Brain microvascular endothelial cell (primary cell): ENCODE results near the gene ZC3H18.

Source experiments
- DNase-seq: peaks from one replicate; pipeline ENCODE4 v3.0.0-alpha.2; 2020
- H3K27ac ChIP-seq: fragments of 250-450 bp; sonication (Bioruptor Pico); 2 replicates; pipeline ENCODE4 v1.5.1; 2020; ENCODE audit warnings: mild to moderate bottlenecking, moderate library complexity
- H3K27me3 ChIP-seq: fragments of 250-450 bp; sonication (Bioruptor Pico); replicated peaks from 2 replicates; pipeline ENCODE4 v1.5.1; 2020; ENCODE audit warnings: mild to moderate bottlenecking
- H3K36me3 ChIP-seq: fragments of 250-450 bp; sonication (Bioruptor Pico); replicated peaks from 2 replicates; pipeline ENCODE4 v1.5.1; 2020; ENCODE audit warnings: mild to moderate bottlenecking
- H3K4me3 ChIP-seq: 2 replicates; pipeline ENCODE4 v1.5.1; 2011; ENCODE audit warnings: low read depth, mild to moderate bottlenecking, control low read depth, low read length, moderate library complexity
- in situ Hi-C: cut with HindIII; loops from 2 replicates; pipeline ENCODE4 v1.10.0; 2017; ENCODE audit warnings: low sequenced_read_pairs, low pct_ligation_motif_present
- TF ChIP-seq, protein P1 (sequence below): IDR thresholded peaks from 2 replicates; pipeline ENCODE4 v1.5.1; 2011; ENCODE audit warnings: low read depth, mild to moderate bottlenecking, moderate library complexity, low read length, control low read depth, inconsistent platforms; ENCODE audit errors: missing control alignments

ZC3H18 gene

DNA sequence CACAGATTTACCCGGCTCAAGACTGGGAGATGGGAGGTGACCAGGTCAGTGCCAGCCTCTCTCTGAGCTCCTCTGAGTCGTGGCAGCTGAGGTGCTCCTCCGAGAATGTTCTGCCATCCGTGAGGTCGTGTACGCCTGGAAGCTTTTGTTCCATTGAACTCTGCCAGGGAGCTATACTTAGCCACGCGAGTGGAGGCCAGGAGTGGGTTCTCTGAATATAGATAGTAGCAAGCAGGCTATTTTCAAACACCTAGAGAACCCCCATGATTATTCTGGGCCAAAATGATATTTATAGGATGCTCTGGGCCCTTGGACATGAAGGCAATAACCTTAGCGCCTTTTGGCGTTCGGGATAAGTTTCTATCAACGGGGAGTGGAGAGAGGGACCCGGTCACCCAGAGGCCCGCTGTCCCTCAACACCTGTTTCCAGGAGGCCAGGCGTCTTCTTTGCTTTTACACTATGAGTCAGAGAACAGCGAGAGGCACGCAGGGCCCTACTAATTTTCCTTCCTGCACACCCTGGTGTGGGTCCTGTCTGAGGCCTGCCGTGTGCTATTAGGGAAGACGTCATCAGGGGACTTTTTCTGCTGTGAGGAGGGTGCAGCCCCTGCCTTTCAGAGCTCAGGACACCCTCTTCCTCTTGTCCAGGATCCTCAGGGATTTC, 103.6 kb downstream of the ZC3H18 start:
- no peak for DNase-seq

DNA sequence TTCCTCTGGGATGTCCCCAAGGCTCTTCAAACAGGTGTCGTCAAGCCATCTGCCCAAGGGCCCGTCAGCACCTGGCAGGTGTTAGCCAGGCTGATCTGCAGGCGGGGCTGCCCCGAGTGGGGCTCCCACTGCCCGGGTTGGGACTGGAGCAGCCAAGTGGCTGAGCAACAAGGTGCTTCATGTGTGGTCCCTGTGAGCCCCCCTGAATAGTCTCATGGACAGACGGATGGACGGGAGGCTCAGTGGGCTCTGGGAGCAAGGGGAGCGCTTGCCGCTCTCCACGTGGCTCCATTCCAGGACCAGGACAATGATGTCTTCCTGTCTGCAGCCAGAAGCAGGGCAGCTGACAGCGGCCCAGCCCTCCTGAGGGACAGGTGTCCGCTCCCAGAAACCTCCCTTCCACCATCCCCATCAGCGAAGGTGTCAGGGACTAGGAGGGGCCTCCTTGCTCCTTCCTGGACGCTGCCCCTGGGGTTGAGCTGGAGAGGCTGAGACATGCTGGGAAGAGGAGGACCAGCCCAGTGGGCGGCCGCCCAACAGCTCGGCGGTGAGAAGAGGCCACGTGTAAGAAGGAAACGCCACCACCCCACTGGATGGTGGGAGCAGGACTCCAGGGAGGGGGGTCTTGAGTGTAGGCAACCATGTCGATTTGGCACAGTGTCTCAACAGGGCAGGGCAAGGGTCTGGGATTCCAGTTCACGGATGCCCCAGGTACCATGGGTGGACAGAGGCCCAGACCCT, 106.5 kb downstream of the ZC3H18 start:
- no peak overlapping the region for H3K27ac ChIP-seq
- no peaks in the 10 kb centered on the region for H3K36me3 ChIP-seq
- in situ Hi-C loops = no loop called here
- H3K27me3 ChIP-seq = no peaks in the 10 kb centered on the region
- TF ChIP-seq, protein P1, sequence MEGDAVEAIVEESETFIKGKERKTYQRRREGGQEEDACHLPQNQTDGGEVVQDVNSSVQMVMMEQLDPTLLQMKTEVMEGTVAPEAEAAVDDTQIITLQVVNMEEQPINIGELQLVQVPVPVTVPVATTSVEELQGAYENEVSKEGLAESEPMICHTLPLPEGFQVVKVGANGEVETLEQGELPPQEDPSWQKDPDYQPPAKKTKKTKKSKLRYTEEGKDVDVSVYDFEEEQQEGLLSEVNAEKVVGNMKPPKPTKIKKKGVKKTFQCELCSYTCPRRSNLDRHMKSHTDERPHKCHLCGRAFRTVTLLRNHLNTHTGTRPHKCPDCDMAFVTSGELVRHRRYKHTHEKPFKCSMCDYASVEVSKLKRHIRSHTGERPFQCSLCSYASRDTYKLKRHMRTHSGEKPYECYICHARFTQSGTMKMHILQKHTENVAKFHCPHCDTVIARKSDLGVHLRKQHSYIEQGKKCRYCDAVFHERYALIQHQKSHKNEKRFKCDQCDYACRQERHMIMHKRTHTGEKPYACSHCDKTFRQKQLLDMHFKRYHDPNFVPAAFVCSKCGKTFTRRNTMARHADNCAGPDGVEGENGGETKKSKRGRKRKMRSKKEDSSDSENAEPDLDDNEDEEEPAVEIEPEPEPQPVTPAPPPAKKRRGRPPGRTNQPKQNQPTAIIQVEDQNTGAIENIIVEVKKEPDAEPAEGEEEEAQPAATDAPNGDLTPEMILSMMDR = no peak
- H3K4me3 ChIP-seq = no peak overlapping the region
- DNase-seq = no peak

More for the DNA sequence above, 103.6 kb downstream of the ZC3H18 start:
- no peak overlapping the region for H3K27ac ChIP-seq
- no peaks in the 10 kb centered on the region for H3K36me3 ChIP-seq
- H3K4me3 ChIP-seq = no peak overlapping the region
- in situ Hi-C loops = no loop called here
- H3K27me3 ChIP-seq = no peaks in the 10 kb centered on the region
- TF ChIP-seq, protein P1 = no peak

DNA sequence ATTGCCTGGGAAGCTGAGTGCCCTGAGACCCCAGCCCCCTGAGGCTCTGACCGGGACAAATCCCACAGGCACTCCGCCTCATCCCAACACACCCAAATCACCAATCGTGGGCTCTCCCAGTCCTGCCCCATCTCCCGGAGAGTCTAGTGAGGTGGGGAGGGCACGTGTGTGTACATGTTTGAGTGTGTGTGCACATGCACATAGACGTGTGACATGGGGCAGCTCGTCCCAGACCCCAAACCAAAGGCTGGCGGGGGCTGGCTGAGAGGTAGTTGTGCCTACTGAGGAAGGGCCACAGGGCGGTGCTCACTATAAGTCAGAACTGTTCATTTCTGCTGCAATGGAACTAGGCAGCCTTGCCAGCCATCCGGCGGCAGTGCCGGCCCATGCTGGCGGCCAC, 107.5 kb downstream of the ZC3H18 start:
- Histone ChIP-seq H3K36me3 (no peaks in the 10 kb centered on the region), H3K4me3 (no peak overlapping the region), H3K27ac (no peak overlapping the region), H3K27me3 (no peaks in the 10 kb centered on the region)
- TF ChIP-seq, protein P1 = no peak
- in situ Hi-C loops = no loop called here
- DNase-seq = no peak

DNA sequence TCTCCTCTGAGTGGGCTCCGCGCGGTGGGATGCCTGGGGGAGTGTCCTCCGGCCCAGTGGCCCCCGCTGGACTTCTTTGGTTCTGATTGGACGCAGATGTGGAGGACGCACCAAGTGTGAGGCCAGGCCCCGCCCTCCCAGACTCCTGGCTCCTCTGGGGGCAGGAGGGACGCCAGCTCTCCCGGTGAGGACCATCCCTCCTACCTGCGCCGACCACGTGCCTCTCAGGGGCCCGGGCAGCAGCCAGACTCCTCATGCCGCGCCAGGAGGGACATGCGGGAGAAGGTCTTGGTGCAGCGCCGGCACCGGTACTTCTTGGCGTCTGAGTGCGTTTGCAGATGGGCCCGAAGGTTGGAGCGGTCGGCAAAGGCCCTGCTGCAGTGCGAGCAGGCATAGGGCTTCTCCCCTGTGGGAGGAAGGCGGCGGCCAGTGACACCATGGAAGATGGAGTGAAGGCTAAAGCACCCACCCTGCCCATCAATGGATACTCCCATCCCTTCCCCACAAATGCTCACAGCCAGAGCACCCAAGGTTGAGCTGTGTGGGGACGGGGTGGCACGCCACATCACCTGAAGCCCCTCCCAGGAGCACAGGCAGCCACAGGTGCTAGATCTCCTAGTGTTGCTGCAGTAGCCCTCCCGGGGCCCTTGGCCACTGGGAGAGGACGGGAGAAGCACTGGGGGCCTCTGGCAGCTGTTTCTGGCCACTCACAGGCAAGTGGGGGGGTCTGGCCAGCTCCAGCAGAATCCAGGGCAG, 108.2 kb downstream of the ZC3H18 start:
- no peak overlapping the region for H3K27ac ChIP-seq
- no peaks in the 10 kb centered on the region for H3K27me3 ChIP-seq
- H3K4me3 ChIP-seq = no peak overlapping the region
- TF ChIP-seq, protein P1 = no peak
- H3K36me3 ChIP-seq = no peaks in the 10 kb centered on the region
- DNase-seq = no peak
- in situ Hi-C loops = no loop called here

DNA sequence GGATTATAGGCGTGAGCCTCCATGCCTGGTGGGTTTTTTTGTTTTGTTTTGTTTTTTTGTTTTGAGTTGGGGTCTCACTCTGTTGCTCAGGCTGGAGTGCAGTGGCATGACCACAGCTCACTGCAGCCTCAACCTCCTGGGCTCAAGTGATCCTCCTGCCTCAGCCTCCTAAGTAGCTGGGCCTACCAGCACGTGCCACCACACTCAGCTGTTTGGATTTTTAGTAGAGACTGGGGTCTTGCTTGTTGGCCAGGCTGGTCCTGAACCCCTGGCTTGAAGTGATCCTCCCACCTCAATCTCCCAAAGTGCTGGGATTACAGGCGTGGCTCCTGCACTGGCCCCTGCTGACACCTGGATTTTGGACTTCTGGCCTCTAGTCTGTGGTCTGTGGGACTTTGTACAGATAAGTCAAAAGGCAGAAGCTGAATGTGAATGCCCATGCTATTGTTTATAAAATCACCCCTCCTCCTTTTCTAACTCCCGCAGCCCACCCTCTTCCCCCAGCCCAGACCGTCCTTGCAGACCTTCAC, 110.4 kb downstream of the ZC3H18 start:
- Histone ChIP-seq H3K4me3 (no peak overlapping the region), H3K27me3 (no peaks in the 10 kb centered on the region), H3K27ac (no peak overlapping the region), H3K36me3 (no peaks in the 10 kb centered on the region)
- in situ Hi-C loops = loop anchor here (10.0 kb wide), 1 partner anchor 104 kb away; the partner anchor contains the start of gene PIEZO1
- TF ChIP-seq, protein P1 = no peak
- DNase-seq = no peak
